HUES64 (cell line): ENCODE data around the gene AKNA.

Source experiments
- H3K27ac ChIP-seq: 2 replicates; pipeline ENCODE4 v1.7.0; 2013; ENCODE audit warnings: low read depth, low read length, inconsistent platforms
- H3K27me3 ChIP-seq: 2 replicates; pipeline ENCODE4 v1.6.1; 2013; ENCODE audit warnings: mild to moderate bottlenecking, low read length; ENCODE audit not compliant: insufficient read depth
- H3K36me3 ChIP-seq: 2 replicates; pipeline ENCODE4 v1.6.1; 2013; ENCODE audit warnings: mild to moderate bottlenecking, low read length; ENCODE audit not compliant: insufficient read depth
- H3K4me1 ChIP-seq: 2 replicates; pipeline ENCODE4 v1.6.1; 2013; ENCODE audit warnings: mild to moderate bottlenecking, low read length, moderate library complexity; ENCODE audit not compliant: insufficient read depth
- H3K4me3 ChIP-seq: 2 replicates; pipeline ENCODE4 v1.5.1; 2013; ENCODE audit warnings: mild to moderate bottlenecking, low read length, moderate library complexity
- H3K9ac ChIP-seq: 2 replicates; pipeline ENCODE4 v1.6.1; 2013; ENCODE audit warnings: mild to moderate bottlenecking, low read depth, low read length
- H3K9me3 ChIP-seq: 2 replicates; pipeline ENCODE4 v1.6.1; 2013; ENCODE audit warnings: low read depth, low read length; ENCODE audit not compliant: insufficient read depth
- WGBS: fragments of 150-250, 120-280 bp; methylation state at CpG from one replicate; pipeline ENCODE4 v1.1.7; 2013; ENCODE audit warnings: missing lambda C conversion rate; 5-methylcytosine and 5-hydroxymethylcytosine counted together

AKNA gene

DNA sequence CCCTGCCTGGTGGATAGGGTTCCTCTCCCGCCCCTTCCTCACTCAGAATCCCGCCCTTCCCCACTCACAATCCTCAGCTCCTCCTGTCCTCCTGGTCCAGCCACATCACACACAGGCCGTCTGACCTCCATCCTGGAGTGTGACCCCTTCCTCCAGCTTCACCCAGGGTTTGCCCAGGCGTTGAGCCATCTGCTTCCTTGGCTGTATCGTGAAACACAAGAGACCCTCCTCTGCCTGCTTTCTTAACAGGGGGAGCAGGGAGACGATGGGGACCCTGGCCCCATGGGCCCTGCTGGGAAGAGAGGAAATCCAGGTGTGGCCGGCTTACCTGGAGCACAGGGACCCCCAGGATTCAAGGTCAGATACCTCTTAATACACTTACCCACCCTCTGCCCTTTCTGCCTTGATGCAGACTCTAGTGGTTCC is 97.2 kb downstream of the AKNA start:
- H3K4me3 ChIP-seq: no peak overlapping the region
- no peak overlapping the region for H3K9ac ChIP-seq
- peaks cover 15% of the 10 kb centered on the region for H3K9me3 ChIP-seq
- no peaks in the 10 kb centered on the region for H3K27me3 ChIP-seq
- 82% methylated on average over 7 of the region's 7 CpGs for WGBS
- H3K4me1 ChIP-seq: peaks cover 13% of the 10 kb centered on the region
- H3K27ac ChIP-seq: no peak overlapping the region
- peaks cover 33% of the 10 kb centered on the region for H3K36me3 ChIP-seq

DNA sequence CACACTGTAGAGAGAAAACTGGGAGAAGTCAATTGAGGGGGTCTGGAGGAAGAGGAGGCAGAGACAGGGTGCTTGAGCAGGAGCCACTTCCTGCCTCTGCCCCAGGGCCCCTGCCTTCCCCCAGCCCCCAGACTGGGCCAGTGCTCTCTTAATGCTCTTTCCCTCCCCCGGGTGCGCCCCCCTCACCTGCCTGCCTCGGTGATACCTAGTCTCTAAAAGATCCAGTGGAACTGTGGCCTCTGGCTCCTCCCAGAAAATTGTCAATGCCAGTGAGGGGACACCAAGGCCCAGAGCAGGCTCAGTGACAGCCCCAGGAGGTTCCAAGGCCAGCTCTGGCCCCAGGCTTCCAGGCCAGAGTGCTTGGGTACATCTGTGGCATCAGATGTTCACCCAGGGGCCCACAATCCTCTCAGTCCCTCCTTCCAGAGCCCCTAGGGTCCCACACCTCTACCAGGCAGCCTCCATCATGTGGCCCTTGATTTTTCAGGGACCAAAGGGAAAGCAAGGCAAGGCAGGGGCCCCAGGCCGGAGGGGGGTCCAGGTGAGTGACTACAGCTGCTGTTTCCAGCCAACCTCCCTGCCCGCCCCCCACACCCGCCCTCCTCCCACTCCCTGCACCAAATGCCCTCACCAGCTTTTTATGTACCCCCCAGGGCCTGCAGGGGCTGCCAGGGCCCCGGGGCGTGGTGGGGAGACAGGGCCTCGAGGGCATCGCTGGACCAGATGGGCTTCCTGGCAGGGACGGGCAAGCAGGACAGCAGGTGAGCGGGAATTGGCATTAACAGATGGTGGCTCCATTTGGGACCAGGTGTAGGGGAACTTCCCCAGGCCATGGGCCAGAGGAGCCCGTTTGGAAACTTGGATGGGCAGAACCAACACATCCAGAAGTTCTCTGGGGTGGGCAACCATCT is 98.0 kb downstream of the AKNA start:
- Histone ChIP-seq H3K36me3 (peaks cover 29% of the 10 kb centered on the region), H3K27me3 (no peaks in the 10 kb centered on the region), H3K27ac (no peak overlapping the region), H3K9me3 (peaks cover 7% of the 10 kb centered on the region), H3K4me1 (peaks cover 13% of the 10 kb centered on the region), H3K9ac (no peak overlapping the region), H3K4me3 (no peak overlapping the region)
- 90% methylated on average over 13 of the region's 13 CpGs for WGBS

DNA sequence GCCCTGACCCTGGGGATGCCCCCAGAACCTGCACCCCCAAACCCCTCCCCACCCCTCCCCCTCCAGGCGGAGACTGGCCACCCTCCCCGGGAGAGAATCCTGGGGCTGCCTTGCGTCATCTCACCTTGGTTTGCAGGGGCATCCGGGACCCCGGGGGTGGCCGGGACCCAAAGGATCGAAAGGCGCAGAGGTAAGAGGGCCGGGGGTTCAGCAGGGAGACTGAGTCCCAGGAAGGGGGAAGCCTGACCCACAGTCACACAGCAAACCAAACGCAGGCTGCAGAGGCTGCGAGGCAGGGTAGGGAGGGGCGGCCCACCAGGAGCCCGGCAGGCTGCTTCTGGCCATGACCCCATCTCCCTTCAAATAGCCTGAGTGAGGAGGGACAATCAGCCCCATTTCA is 98.7 kb downstream of the AKNA start:
- no peak overlapping the region for H3K9ac ChIP-seq
- H3K4me3 ChIP-seq: no peak overlapping the region
- H3K9me3 ChIP-seq: peaks cover under 1% of the 10 kb centered on the region; the same call in 1 of the 2 replicates
- 93% methylated on average over 13 of the region's 13 CpGs for WGBS
- H3K36me3 ChIP-seq: peaks cover 22% of the 10 kb centered on the region
- no peak overlapping the region for H3K27ac ChIP-seq
- no peaks in the 10 kb centered on the region for H3K27me3 ChIP-seq
- peaks cover 13% of the 10 kb centered on the region for H3K4me1 ChIP-seq

DNA sequence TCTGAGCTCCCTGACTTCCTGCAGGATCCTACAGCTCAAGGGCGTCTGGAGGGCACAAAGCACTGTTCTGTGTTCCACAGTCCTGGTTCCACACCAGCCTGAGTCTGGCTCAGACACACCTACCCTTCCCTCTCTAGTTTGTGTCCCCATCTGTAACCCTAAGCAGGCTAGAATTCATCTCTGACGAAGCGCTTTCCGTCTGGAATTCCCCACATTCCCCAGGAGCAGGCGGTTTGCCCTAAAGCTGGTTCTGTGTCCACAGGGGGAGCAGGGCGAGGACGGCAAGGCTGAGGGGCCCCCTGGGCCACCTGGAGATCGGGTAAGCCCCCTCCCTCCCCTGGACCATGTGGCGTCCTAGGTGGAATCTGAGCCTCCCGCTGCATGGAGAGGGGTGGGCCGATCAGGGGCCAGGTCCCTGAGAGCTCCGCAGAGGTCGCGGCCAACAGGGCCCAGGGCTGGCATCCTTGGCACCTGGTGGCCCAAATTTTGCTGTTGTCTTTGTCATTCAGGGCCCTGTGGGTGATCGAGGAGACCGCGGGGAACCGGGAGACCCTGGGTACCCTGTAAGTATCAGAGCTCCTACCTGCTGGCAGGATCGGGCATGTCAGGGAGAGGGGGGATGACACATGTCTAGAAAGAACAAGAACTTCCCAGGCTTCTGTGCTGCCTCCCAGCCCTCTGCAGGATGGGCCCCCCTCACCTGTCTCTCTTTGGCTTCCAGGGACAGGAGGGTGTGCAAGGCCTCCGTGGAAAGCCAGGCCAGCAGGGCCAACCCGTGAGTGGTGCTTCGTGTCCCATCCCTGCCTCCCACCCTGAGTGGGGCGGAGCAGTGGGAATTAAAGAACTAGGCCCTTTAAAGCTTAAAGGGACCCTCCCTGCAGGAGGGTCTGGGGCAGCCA is 99.3 kb downstream of the AKNA start:
- no peaks in the 10 kb centered on the region for H3K27me3 ChIP-seq
- no peak overlapping the region for H3K4me3 ChIP-seq
- peak overlapping the region; percentile 26; the same call in 1 of the 2 replicates for H3K27ac ChIP-seq
- H3K36me3 ChIP-seq: peaks cover 20% of the 10 kb centered on the region
- H3K4me1 ChIP-seq: peaks cover 13% of the 10 kb centered on the region
- WGBS: 68% methylated on average over 23 of the region's 23 CpGs
- H3K9me3 ChIP-seq: no peaks in the 10 kb centered on the region
- no peak overlapping the region; the same call in 1 of the 2 replicates for H3K9ac ChIP-seq

DNA sequence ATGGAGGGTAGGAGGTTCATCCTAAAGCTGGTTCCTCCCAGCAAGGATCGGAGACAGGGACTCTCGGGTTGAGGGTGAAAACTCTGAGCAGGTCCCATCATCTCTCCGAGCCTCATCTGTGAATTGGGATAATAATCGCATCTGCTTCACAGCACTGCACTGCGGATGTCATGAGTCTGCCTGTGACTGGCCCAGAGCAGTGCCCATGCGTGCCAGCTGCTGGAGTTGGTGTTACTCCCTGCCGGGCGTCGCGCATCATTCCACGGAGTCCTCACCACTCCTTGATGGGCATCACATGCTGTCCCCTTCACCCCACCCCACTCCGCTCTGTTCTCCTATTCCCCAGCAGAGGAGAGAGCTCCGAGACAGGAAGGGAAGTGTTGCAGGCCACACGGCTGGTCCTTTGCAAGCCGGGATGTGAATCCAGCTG is 100.0 kb downstream of the AKNA start:
- Histone ChIP-seq H3K4me1 (peaks cover 13% of the 10 kb centered on the region), H3K9me3 (no peaks in the 10 kb centered on the region), H3K27ac (no peak overlapping the region), H3K4me3 (no peak overlapping the region), H3K27me3 (no peaks in the 10 kb centered on the region), H3K36me3 (peaks cover 13% of the 10 kb centered on the region), H3K9ac (no peak overlapping the region)
- WGBS: 86% methylated on average over 15 of the region's 15 CpGs

DNA sequence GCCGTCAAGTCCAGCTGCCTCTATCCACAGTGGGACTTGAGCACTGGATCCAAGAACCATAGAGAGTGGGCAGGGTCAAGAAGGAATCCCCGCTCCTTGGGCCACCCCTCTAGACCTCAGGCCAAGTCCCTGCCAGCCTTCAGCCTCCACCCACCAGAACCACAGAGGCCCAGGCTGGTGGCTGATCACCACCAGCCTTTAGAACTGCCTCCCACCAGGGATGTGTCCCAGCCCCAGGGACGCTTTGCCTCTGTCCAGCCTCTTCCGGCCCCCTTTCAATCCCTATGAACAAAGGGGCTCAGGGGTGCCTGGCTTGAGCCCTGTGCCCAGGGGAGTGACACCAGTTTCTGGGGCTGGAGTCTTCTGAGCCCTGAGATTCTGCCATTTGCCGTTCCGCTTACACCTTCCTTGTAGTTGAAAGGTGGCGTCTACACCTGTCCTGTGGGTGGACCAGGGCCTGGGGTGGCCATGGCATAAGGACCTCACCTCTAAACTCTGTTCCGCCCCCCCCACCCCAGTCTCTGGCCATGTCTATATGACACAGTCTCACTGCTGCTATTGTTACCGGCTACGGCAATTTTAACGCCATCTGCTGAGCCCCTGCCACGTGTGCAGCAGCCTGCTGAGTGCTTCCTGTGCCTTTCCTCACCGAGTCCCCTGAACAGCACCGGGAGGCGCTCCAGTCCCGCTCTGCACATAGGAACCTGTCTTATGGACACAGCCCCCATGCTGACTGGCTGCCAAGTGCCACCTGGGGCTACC is 100.6 kb downstream of the AKNA start:
- 89% methylated on average over 16 of the region's 16 CpGs for WGBS
- no peak overlapping the region for H3K9ac ChIP-seq
- peaks cover 13% of the 10 kb centered on the region for H3K4me1 ChIP-seq
- H3K36me3 ChIP-seq: peaks cover 7% of the 10 kb centered on the region
- no peaks in the 10 kb centered on the region for H3K9me3 ChIP-seq
- no peaks in the 10 kb centered on the region for H3K27me3 ChIP-seq
- no peak overlapping the region for H3K27ac ChIP-seq
- no peak overlapping the region for H3K4me3 ChIP-seq

DNA sequence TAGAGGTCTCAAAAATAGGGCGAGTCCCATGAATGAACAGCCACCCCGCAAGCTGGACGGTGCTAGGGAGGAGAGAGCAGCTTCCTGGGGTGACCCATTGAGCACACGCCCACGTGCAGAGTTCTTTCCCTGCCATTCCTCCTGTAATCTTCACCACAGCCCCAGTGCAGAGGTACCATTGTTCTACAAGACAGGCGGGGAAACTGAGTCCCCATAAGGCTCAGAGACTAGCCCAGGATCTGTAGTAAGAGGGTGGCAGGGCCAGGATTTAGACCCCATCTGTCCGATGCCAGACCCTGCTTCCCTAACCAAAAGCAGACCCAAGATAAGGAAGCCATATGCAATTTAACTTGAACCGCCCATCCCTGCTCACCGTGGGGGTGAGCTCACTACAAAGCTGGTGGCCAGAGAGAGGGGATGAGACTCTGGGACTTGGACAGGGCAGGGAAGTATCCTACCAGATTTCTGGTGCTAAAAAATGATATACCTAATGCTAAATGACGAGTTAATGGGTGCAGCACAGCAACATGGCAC is 101.6 kb downstream of the AKNA start:
- peaks cover 4% of the 10 kb centered on the region; the same call in 1 of the 2 replicates for H3K36me3 ChIP-seq
- no peak overlapping the region for H3K27ac ChIP-seq
- WGBS: 89% methylated on average over 9 of the region's 10 CpGs

DNA sequence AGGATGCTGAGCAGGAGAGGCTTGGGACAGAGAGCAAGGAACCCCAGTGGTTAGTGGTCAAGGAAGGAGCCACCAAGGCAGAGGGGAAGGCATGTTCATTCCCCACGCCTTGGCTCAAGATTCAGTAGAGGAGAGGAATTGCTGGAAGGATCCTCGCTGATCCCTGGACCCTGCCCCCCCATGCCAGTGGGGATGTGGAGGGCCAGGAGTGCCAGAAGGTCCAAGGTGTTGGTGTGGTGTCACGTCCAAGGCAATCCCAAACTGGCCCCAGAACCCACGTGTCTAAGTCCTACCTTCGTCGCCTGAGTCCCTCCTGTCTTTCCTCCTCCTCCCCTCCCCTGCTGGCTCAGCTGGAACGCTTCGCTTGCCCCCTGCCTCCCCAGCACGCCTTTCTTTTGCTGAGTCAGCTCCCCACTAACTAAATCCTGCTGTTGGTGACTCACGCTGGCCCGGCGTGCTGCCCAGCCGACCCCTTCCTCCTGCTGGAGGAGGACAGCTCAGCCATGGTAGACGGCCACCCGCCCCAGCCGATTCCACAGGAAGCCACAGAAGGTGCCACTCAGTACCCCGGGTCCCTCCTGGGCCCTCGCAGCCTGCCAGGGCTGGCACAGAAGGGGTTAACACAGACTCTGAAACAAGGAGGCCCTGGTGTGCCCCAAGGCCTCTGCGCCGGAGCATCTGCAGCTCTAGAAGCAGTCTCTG is 102.5 kb downstream of the AKNA start:
- Histone ChIP-seq H3K27me3 (no peaks in the 10 kb centered on the region), H3K4me1 (peaks cover 13% of the 10 kb centered on the region), H3K9ac (no peak overlapping the region), H3K9me3 (no peaks in the 10 kb centered on the region), H3K4me3 (no peak overlapping the region), H3K27ac (no peak overlapping the region; the same call in 1 of the 2 replicates), H3K36me3 (peaks cover 4% of the 10 kb centered on the region; the same call in 1 of the 2 replicates)
- 57% methylated on average over 20 of the region's 20 CpGs for WGBS

More for the DNA sequence above, 101.6 kb downstream of the AKNA start:
- Histone ChIP-seq H3K27me3 (no peaks in the 10 kb centered on the region), H3K9ac (no peak overlapping the region), H3K4me3 (no peak overlapping the region), H3K9me3 (no peaks in the 10 kb centered on the region), H3K4me1 (peaks cover 13% of the 10 kb centered on the region)

DNA sequence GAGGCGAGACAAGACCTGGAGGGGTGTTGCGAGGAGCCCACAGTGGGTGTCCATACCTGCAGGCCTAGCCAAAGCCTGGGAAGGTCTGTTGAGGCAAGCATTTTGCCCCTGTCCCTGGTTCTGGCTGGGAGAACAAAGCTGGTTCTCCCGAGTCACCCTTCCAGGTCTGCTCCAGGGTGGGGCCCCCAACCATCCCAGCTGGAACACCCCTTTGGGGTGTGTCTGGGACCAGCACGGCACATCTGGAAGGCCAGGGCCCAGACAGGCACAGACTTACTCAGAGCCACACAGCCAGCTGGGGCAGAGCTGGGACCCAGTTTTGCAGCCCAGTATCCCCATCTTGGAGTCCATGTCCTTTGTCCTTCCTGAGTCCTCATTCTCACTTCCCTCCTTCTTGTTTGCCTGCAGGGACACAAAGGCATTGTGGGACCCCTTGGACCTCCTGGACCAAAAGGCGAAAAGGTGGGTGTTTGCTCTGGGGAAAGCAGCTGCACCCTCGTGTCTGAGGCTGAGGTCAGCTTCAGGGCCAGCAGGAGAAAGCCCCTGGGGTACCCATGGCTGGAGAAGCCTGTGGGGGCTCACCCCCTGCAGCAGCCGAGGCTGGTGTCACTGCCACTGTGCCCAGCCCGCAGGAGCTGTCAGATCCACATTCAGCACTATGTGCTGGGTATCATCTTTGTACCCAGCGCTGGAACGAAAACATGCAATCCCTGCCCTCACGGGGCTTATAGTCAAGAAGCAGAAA is 103.3 kb downstream of the AKNA start:
- Histone ChIP-seq H3K27ac (no peak overlapping the region), H3K36me3 (peaks cover 4% of the 10 kb centered on the region; the same call in 1 of the 2 replicates), H3K4me1 (peaks cover 13% of the 10 kb centered on the region), H3K9ac (no peak overlapping the region), H3K9me3 (no peaks in the 10 kb centered on the region), H3K27me3 (no peaks in the 10 kb centered on the region), H3K4me3 (no peak overlapping the region)
- 88% methylated on average over 11 of the region's 11 CpGs for WGBS
